Activated CD4-positive, CD25-positive, alpha-beta regulatory T cell treated with anti-CD3 and anti-CD28 coated beads, Interleukin-2, amount 50 U/mL, for 72 hours (primary cell): Measurements from ENCODE around the gene CTRL.
A peak's percentile ranks its signal among the peaks of the same experiment; 100 is the strongest.
"Not testable (repeated sequence)": the region's sequence is repeated elsewhere in the genome, so short reads cannot be mapped to it uniquely, and the experiment has no call there.

Experiments
- DNase-seq: peaks from one replicate; pipeline ENCODE4 v3.0.0; 2021

Gene CTRL

DNA sequence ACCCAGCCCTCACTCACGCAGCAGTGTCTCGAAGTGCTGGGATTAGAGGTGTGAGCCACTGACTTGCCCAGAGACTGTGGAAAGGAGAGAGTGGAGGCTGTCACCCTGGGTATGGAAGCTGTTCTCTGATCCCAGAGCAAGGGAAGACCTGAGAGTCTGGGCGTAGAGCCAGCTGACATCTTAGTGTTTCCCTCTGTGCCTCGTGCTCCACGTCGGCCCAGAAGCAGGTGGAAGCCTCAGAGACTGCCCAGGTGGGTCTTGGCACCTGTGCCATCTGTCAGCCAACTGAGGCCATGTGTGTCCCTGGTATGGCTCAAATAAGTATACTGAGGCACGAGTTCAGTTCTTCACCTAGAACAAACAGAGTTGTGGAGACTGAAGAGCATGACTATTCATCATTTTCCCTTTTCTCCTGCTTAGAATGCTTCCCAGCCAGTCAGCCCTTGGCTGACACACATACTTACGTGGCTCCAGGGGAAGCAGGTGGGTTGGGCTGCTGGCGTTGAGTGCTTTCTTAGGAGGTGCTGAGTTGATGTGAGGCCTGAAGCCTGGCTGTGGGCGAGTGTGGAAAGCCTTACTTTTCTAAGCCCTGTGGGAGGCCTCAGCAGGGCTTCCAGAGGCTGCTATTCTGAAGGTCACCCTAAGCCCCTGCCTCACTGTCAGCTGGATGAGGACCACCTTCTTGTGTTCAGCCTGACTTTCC is 8.1 kb downstream of the CTRL start:
- no peak for DNase-seq

DNA sequence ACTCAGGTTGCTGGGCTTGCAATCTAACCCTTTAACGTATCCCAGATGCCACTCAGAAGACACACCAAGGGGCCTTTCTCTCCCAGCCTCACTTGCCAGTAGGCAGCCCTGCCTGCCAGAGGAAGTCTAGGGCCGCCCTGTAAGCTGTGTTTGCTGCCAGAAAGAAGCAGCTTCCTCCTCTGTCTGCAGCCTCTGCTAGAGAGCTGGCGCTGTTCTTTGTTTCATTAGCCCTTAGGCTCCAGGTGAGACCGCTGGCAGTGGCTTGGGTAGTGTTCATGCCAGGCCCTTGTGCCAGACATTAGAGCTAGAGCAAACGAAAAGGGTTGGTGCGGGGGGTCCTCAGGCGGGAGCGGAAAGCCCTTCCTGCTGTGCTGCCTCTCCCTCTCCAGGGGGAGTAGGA is 8.9 kb downstream of the CTRL start:
- no peak for DNase-seq

DNA sequence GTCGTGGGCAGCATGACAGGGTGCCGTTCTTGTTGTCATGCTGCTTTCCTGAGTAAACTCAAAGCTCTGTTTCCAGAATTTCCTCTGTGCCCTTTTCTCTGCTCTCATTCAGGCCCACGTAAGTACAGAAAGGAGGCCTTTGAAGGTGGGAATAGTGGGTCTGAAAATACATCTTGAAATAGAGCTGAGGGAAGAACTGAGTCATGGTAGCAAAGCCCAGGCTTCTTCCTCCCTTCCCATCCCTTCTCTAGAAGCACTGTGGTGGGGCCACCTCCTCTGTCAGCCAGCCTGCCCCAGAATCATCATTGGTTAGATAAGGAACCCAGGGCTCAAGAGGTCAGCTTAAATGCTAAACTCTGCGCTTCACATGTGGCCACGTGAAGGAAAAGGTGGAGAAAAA is 9.4 kb downstream of the CTRL start:
- no peak for DNase-seq

DNA sequence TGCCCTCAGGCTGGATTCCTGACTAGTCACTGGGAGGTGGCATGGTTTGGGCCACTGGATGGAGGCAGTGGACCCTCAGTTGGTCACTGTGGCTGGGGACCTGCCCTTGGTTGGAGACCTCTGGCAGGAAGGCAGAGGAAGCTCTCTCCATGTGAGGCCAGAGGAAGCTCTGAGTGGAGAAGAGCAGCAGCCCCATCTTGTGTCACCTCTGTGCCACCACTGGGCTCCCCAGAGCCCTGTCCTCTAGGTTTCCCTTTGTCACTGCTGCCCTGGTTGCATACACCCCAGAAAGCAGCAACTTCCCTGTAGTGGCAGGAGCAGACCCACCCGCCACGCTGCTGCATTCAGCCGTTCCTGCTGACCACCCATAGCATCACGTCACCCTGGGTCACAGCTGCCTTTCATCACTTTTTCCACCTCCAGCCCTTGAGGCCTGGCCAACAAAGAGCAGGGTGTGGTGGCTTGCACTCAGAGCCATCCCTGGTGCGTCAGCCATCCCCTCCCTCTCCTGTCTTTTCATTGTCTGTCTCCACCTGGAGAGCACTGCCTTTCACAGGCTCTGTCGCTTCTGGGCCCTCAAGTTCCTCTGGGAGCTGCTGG is 11.9 kb downstream of the CTRL start:
- DNase-seq = no peak

DNA sequence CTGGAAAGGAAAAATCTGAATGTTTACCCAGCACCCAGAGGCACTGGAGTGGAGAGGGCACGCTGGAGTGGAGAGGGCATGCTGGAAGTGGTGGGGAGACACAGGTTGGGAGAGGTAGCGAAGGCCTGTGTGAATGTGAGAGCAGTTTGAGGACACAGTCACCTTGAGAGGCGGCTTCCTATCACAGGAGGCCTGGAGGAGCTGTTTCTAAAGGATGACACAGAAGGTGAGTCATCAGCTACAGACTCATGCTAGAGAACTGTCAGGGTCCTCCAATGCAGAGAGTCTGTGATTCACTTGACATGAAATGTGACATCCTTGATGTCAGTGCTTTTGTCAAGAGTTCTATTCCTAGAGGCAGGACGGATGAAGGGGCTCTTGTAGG is 13.8 kb downstream of the CTRL start:
- DNase-seq = no peak

DNA sequence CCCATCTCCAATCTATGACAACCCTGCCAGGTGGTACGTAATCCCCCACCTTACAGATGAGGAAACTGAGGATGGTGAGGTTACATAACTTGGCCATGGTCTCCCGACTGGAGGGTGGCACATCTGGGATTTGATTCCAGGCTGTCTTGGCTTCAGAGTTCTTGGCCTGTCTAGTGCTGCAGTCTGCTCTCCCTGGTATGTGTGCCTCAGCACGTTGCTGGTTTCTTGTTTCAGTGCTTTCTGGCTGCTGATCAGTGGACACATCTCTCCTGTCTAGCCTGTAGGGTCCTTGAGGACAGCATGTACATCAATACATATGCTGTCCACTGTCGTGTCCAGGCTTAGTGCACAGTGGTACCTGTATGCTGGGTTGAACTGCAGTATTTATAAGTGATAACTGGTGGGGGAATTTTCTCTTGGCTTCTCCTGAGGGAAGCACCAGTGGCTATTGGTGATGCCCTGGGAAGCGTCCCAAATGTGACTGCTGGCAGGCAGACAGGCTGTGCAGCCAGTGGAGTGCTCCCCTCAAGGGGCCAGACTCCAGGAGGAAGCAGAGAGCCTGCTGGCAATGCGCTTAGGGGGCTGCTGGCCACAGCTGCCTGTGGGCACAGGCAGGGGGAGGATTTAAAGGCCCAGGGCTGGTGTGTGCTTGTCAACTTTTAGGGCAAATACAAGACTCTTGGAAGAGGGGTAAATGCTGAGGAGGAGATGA is 14.4 kb downstream of the CTRL start:
- DNase-seq = no peak

DNA sequence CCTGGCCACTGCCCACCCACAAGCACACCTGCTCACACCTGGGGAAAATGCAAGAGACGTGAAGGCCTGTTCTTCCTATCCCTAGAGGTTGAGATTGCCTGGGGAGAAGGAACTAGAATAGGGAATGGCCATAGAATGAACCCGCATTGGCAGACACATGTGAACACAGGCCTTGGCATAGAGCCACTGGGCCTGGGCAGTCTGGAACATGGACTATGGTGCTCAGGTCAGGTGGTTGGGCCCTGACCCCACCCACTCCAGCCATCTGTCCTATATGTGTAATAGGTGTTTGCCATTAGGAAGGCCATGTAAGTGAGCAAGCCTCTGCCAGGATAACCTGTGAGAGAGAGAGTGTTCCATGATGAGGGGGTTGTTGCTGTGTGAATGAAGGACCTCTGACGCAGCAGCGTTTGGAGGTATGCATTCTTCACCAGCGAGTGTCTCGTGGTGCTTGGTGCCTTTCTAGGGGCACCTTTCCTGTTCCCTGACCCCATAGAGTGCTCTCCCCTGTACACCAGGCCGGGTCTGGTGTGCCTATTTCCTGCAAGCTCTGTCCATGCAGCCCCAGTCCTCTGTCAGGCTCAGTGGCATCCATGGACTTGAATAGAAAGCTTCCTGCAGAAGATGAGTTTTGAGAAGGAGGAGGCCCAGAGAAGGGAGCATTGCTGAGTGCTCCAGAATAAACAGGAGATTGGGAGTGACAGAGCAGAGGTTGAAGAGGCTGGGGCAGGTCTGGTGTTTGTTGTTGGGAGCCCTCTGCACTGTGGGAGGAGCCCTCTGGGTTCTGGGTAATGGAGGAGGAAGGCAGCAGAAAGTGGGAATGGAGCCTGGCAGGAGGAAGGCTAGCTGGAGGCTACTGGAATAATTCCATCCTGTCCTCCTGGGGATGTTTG is 15.6 kb downstream of the CTRL start:
- no peak for DNase-seq

DNA sequence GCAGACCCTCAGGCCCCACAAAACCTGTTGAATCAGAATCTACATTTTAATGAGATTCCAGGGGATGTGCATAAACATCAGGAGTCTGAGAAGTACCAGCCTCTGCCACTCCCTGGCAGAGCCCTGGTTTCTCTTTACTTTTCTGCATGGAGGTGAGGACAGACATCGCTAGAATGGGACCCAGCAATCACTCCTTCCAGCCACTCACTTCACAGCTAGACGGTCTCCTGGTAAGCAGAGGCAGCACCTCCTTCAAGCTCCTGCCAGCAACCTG is 16.2 kb downstream of the CTRL start:
- not testable (repeated sequence) for DNase-seq

DNA sequence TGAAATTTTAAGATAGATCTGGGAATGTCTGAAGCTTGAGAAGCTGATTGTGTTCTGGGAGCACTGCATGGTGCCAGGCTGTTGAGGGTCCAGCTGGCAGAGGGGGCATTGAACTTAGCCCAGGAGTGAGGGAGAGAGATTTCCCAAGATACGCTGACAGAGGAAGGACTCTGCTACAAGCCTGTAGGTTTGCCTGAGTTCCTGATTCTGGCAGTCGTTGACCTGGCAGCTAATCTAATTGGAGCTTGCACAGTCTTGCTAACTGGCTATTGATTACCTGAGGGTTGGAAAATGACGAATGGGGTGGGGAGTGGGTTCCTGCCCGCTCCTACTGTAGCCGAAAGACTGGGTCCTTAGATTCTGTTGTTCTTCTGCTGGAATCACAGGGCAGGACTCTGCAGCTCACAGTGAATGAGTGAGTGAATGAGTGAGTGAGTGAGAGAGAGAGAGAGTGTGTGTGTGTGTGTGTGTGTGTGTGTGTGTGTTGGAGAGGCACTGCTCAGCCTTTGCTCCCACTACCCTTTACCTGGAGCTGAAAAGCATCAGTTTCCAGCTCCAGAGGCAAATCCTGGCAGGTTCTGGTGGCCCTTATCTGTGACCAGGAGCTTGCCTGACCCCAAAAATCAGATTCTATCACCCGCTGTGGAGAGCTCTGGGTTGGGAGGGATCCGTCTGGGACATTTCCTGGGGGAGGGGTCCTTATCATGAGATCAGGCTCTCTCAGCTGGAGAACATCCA is 16.7 kb downstream of the CTRL start:
- DNase-seq = no peak

DNA sequence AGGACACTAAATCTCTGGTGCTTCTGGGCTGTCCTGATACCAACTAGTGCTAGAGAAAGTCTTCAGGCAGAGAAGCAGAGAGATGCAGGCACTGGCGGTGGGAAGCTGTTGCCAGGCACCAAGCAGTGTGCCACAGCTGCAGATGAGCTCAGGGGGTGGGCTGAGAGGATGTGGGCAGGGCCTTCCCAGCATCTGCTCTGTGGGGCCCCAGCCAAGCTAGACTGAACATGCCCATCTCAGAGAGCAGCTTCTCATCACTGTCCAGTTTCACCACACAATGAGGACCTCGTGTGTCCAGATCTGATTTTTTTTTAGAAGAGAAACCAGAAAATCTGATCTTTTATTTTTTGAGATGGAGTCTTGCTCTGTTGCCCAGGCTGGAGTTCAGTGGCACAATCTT is 21.5 kb downstream of the CTRL start:
- DNase-seq = no peak

DNA sequence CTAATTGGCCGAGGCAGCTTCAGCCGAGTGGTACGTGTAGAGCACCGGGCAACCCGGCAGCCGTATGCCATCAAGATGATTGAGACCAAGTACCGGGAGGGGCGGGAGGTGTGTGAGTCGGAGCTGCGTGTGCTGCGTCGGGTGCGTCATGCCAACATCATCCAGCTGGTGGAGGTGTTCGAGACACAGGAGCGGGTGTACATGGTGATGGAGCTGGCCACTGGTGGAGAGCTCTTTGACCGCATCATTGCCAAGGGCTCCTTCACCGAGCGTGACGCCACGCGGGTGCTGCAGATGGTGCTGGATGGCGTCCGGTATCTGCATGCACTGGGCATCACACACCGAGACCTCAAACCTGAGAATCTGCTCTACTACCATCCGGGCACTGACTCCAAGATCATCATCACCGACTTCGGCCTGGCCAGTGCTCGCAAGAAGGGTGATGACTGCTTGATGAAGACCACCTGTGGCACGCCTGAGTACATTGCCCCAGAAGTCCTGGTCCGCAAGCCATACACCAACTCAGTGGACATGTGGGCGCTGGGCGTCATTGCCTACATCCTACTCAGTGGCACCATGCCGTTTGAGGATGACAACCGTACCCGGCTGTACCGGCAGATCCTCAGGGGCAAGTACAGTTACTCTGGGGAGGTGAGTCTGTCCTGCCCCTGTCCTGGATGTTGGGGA is 22.5 kb downstream of the CTRL start:
- no peak for DNase-seq

DNA sequence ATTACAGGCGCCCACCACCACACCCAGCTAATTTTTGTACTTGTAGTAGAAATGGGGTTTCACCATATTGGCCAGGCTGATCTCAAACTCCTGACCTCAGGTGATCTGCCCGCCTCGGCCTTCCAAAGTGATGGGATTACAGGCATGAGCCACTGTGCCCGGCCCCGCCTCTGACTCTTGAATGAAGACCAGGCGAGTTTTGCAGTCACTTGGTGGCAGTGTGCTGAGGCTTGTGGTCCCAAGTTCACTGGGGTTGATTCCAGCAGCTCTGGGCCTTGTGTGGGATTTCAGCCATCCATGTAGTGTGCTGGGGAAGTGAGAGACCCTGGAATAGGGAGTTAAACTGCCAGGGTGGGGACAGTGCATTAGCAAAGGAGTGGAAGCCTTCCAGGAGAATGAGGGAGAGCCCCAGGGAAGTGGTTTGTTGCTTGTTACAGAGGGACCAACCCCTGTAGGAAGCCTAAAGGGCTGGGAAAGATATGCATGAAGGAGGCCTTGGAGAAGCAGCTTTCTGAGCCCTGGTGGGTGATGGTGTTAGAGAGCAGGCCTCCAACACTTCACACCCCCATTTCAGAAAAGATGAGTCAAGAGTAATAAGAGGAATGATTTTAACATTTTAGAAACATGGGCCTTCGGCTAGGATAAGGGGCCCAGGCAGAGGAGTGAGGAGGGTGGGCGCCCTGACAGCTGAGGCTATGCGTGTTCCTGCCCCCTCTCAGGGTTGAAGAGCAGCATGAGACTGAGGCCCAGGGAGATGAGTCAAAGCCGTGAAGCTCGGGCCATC is 24.1 kb downstream of the CTRL start:
- DNase-seq = no peak

DNA sequence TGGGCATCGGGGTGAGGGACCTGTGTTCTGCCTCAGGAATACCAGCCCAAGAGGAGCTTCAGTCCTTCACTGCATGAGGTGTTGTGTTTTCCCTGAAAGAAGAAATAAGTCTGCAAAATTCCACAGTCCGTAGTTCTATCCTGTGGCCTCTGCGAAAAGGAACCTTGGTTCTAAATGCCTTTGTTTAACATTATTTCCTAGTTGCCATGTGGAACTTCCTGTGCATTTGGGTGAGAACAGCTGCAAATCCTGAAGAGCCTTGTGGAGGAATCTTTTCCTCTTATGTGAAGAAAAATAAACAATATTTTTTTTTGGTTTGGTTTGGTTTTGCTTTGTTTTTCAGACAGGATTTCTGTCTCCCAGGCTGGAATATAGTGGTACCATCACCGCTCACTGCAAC is 28.8 kb downstream of the CTRL start:
- DNase-seq = no peak

DNA sequence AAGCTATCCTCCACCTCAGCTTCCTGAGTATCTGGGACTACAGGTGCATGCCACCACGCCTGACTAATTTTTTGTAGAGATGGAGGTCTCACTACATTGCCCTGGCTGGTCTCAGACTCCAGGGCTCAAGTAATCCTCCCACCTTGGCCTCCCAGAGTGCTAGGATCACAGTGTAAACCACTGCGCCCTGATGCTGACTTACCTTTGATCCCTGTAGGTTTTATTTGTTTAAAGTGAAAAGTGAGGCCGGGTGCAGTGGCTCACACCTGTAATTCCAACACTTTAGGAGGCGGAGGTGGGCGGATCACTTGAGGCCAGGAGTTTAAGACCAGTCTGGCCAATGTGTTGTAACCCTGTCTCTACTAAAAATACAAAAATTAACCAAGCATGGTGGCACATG is 29.9 kb downstream of the CTRL start:
- no peak for DNase-seq

DNA sequence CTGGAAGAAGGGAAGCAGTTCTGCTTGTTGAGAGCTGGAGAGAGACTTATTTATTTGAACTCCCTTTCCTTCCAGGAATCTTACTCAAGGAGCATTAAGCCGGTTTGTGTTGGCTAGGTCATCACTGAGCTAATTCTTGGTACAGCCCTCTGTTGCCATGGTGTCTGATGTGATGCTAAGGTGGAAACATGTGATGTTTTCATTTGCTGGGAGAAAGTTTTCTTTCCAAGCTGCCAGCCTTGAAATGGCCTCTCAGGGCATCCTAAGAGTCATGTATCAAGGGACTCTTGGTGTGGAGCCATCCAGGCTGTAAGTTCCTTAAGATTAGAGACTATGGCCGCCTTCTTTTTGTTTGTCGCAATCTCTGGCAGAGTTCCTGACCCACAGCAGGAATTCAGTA is 34.4 kb downstream of the CTRL start:
- no peak for DNase-seq

DNA sequence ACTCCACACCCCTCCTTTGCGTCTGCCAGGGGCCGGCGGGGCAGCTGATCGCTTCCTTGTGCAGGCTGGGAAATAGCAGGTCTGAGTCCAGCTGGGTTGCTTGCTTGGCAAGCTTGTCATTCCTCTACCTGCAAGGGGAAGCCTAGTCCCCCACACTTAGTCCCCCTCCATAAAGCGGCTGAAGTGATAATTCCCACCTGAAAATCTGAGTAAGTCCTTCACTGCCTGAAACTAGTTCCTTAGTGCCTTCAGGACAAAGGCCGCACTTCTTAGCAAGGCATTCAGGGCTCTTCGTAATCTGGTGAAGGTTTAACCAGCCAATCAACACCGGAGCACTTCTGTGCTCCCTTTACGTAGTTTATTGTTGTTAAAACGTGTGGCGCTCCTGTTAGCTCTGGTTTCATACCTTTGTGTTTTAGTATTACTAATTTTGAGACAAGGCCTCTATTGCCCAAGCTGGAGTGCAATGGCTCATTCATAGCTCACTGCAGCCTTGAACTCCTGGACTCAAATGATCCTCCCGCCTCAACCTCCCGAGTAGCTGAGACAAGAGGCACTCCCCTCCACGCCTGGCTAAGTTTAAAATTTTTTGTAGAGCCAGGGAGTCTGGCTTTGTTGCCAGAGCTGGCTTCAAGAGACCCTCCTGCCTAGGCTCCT is 37.8 kb downstream of the CTRL start:
- no peak for DNase-seq

DNA sequence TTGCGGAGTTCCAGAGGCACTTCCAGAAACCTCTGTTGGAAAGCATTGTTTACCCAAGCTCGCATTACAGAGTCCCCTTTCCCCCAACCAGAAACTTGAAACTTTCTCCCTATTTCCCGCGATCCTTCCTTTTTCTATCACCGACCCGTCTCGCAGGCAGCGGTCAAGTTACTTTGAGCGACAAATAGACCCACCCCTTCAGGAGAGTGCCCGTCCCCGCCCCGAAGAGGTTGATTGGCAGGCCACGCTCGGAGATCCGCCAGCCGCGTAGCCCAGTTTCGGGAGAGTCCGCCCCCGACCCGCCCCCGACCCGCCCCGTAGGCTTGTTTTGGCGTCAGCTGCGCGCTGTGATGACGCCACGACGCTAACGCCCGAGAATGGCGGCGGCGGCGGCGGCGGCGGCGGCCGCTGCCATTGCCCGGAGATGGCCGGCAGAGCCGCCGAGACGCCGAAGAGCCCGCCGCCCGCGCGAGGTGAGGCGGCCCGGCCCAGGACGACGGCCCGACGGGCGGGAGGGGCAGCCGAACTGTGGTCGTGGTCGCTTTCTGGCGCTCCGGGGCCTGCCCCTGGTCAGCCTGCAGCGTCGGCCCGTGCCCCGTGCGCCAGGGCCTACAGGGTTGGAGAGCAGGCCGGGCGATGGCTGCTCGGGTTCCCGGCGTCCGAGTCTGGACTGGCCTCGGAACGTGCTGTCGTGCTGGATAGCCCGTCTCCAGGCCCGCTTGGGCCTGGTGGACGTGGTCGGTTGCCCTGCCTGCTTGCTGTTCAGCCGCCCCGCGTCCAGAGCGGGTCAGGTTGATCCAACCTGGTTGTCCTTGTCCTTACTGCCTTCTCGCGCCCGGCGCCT is 38.5 kb downstream of the CTRL start, which contains the start of gene PSKH1:
Gene PSKH1 (plus strand): TSS at position 356 of the 844 bp plus-strand sequence. CDS start 15,496 bp downstream, outside the sequence.
- DNase-seq = peak; percentile 92

DNA sequence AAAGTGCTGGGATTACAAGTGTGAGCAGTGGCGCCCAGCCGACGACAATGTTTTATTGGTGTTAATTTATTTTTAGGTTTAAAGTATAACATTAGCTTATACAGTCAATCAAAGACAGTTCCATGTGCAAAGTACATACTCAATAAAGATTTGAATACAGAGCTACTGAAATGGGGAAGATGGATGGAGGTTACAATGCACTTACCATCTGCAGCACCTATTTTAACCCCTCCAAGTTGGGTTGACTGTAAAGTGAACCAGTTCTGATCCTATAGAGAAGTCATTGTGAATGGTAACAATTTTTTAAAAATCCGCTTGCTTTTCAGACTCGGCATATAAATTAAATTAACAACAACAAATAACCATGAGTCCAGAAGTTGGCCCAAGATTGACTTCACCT is 39.3 kb downstream of the CTRL start:
- DNase-seq = no peak

DNA sequence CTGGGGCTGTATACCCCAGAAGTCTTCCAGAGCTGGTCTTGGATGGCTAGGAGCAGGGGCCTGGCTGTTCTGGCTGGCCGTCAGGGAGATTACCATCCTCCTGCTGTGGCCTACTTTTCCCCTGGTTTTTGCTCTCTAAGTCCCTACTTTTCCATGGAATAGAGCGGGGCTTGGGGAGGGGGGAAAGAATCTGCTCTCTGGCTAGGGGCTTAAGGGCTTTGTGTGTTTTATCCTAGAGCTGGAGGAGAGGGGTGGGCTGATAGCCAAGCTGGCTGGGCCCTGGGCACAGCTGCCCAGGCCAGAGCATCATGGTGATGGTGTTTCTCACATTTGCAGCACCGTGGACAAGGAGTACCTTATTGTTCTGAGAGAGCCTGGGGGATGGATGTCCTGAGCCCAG is 43.3 kb downstream of the CTRL start:
- DNase-seq = no peak

DNA sequence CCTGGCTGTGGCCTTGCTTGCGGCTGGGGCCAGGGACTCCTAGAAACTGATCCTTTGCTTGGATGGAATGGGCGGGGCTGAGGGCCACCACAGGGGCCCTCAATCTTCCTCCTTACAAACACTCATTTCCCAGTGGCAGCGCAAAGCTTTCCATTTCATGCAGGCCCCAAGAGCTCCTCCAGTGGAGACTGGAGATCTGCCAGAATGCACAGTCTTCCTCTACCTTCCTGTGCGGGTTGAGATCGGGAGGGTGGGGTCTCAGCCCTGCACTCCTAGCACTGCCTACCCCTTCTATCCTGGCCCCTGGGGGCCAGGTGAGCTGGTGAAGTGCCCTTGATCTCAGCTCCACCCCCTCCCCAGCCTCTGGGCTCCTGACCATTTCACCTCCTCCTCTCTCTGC is 45.3 kb downstream of the CTRL start:
- no peak for DNase-seq
